K562 (cell line): Measurements from ENCODE around the gene SLC9A7. TPM values are rescaled to one million over a fixed set of nuclear protein-coding genes. Genes with fewer than 3 reads are reported as not detected.

Experiments used
- ATAC-seq: fragments of 200-7000 bp; cut with Tn5 transposase; 3 replicates; pipeline ENCODE4 v1.9.1; 2020; ENCODE audit warnings: moderate library complexity
- BruUV-seq: library from RNA; stranded (reverse); fragments of 400-500 nt; replicated peaks from 2 replicates; lab custom pipeline; 2021; lab: Mats Ljungman, UMichigan
- CTCF ChIA-PET: fragments of 300-600 bp; formaldehyde crosslinking; extraction: SDS; loops from one replicate; lab custom pipeline; 2021; ENCODE audit warnings: low intra/inter-chr PET ratio; lab: Yijun Ruan, JAX
- POLR2A ChIA-PET: fragments of 300-600, 350-650 bp; sonication (Branson Sonifier 250); formaldehyde crosslinking; extraction: SDS; loops from one replicate; lab custom pipeline; 2021; ENCODE audit warnings: antibody characterized with exemption, inconsistent platforms; lab: Yijun Ruan, JAX
- DNase-seq, 4 experiments: peaks; one replicate each; pipeline versions ENCODE4 v3.0.0 to v3.0.0-alpha.2; 2011 to 2018; ENCODE audit warnings: low spot score in 3 of 4, mixed read lengths in 3 of 4; ENCODE audit errors: extremely low read depth in 1 of 4
- FAIRE-seq: peaks from 2 replicates; lab custom pipeline; 2011; peaks lifted over from hg19 to GRCh38; lab: Jason Lieb, UNC
- H2AFZ ChIP-seq: 2 replicates; pipeline ENCODE4 v1.6.0; 2011; ENCODE audit warnings: low read depth, low read length, control low read depth, inconsistent platforms
- H3K27ac ChIP-seq: fragments of 200-600 bp; 3 replicates; pipeline ENCODE4 v1.8.0; 2011; ENCODE audit warnings: low read depth, mild to moderate bottlenecking, control low read depth, inconsistent platforms, low read length, moderate library complexity, mixed read lengths; ENCODE audit errors: extremely low read depth
- H3K27me3 ChIP-seq, 2 experiments: fragments of 300-600 bp in 1 of 2; 2 replicates in 1 of 2; 3 replicates in 1 of 2; pipeline versions ENCODE4 v1.6.0 to v1.8.0; 2011; ENCODE audit warnings: inconsistent platforms in 2 of 2, low read length in 2 of 2, mild to moderate bottlenecking in 1 of 2, mixed read lengths in 1 of 2, moderate library complexity in 1 of 2; ENCODE audit not compliant: control insufficient read depth in 2 of 2, insufficient read depth in 2 of 2
- H3K36me3 ChIP-seq: fragments of 300-600 bp; 3 replicates; pipeline ENCODE4 v1.8.0; 2011; ENCODE audit warnings: mild to moderate bottlenecking, low read length, inconsistent platforms; ENCODE audit not compliant: control insufficient read depth, insufficient read depth
- H3K4me1 ChIP-seq, 2 experiments: fragments of 200-600 bp in 1 of 2; replicated peaks in 1 of 2; 2 replicates in 1 of 2; 3 replicates in 1 of 2; pipeline versions ENCODE4 v1.5.1 to v1.8.0; 2011; ENCODE audit warnings: inconsistent platforms in 2 of 2, low read length in 2 of 2, mild to moderate bottlenecking in 1 of 2, mixed read lengths in 1 of 2, moderate library complexity in 1 of 2; ENCODE audit not compliant: control insufficient read depth in 2 of 2, insufficient read depth in 2 of 2
- H3K4me2 ChIP-seq: 2 replicates; pipeline ENCODE4 v1.6.1; 2011; ENCODE audit warnings: low read length, control low read depth, inconsistent platforms, mixed read lengths; ENCODE audit not compliant: insufficient read depth
- H3K4me3 ChIP-seq: fragments of 200-600 bp; sonication (generic), shearing (Covaris generic); 2 replicates; pipeline ENCODE4 v1.5.1; 2016; ENCODE audit warnings: control low read depth, inconsistent platforms
- H3K79me2 ChIP-seq: fragments of 200-600 bp; 3 replicates; pipeline ENCODE4 v1.8.0; 2011; ENCODE audit warnings: low read length, inconsistent platforms; ENCODE audit not compliant: control insufficient read depth, insufficient read depth
- H3K9ac ChIP-seq, 2 experiments: 2 replicates each; pipeline versions ENCODE4 v1.6.0 to v1.6.1; 2011; ENCODE audit warnings: low read depth in 2 of 2, low read length in 2 of 2, control low read depth in 1 of 2, inconsistent platforms in 1 of 2, mild to moderate bottlenecking in 1 of 2, mixed read lengths in 1 of 2; ENCODE audit not compliant: insufficient read depth in 1 of 2
- H3K9me1 ChIP-seq: one replicate; pipeline ENCODE4 v1.6.0; 2011; ENCODE audit warnings: inconsistent platforms, mild to moderate bottlenecking, low read length, moderate library complexity; ENCODE audit not compliant: control insufficient read depth, insufficient read depth
- H3K9me3 ChIP-seq: replicated peaks from 2 replicates; pipeline ENCODE4 v1.5.1; 2011; ENCODE audit warnings: low read depth, low read length, inconsistent platforms; ENCODE audit not compliant: control insufficient read depth, insufficient read depth
- H4K20me1 ChIP-seq: replicated peaks from 2 replicates; pipeline ENCODE4 v1.6.1; 2011; ENCODE audit warnings: low read length, inconsistent platforms, mixed read lengths; ENCODE audit not compliant: control insufficient read depth, insufficient read depth
- PYGO2 ChIP-seq: fragments of 450-650 bp; IDR thresholded peaks from 2 replicates; pipeline ENCODE4 v1.6.1; 2016; ENCODE audit warnings: mild to moderate bottlenecking, missing genetic modification characterization, moderate library complexity, missing compliant biosample characterization
- ZNF318 ChIP-seq, 2 experiments: fragments of 450-650 bp; IDR thresholded peaks; 2 replicates each; pipeline ENCODE4 v1.6.1; 2016; ENCODE audit warnings: mild to moderate bottlenecking in 2 of 2, borderline replicate concordance in 1 of 2, low read depth in 1 of 2, moderate library complexity in 1 of 2
- WGBS: fragments of 100-300 bp; shearing (Covaris generic); methylation state at CpG from one replicate; pipeline ENCODE4 v1.1.6; 2016; ENCODE audit warnings: low coverage, mixed read lengths; ENCODE audit not compliant: insufficient coverage; ENCODE audit errors: missing lambda C conversion rate; 5-methylcytosine and 5-hydroxymethylcytosine counted together
- in situ Hi-C: fragments of 300-500 bp; cut with MboI; formaldehyde crosslinking; loops from 4 replicates; pipeline ENCODE4 v1.15.0; 2018; ENCODE audit warnings: inconsistent platforms, mixed read lengths
- intact Hi-C: fragments of 100-400 bp; cut with micrococcal nuclease; formaldehyde crosslinking; loops from 2 replicates; pipeline ENCODE4 v1.14.2; 2022
- polyA plus RNA-seq, 8 experiments: library from polyadenylated mRNA; depleted of rRNA in 4 of 8; stranded (reverse) in 5 of 8; unstranded in 3 of 8; fragments of >200 nt; fragmentation: Nextera tagmentation in 2 of 8; fragmentation: Illumina TruSeq in 1 of 8; extraction: Ambion mirVana in 2 of 8; extraction: Trizol in 1 of 8; gene quantifications; 2 replicates each; pipeline versions ENCODE4 v1.2.1 to v1.2.3, GENCODE V29; 2011 to 2014; ENCODE audit warnings: inconsistent platforms in 1 of 8, missing spikeins in 1 of 8
- total RNA-seq, 7 experiments: library from RNA; depleted of rRNA in 6 of 7; stranded (reverse); fragments of >200 nt in 6 of 7; fragmentation: Illumina TruSeq in 2 of 7; extraction: Trizol in 2 of 7; gene quantifications; 2 replicates each; pipeline versions ENCODE4 v1.2.1 to v1.2.3, GENCODE V29; 2011 to 2021; ENCODE audit warnings: low replicate concordance in 1 of 7

SLC9A7 gene
- total and polyA plus RNA-seq, 9 of the 15 experiments (the other 6 are each of a cell fraction or from before 2014, with no cell fraction given) = 0.04 to 0.13 (median 0.09) TPM; not detected in 5

GRCh38 chrX:46739736-46740135 lies 19.2 kb downstream of the SLC9A7 start:
- Histone ChIP-seq H4K20me1 (no peaks in the 10 kb centered on the region), H3K36me3 (no peaks in the 10 kb centered on the region), H3K4me1 (no peaks in the 10 kb centered on the region), H3K27ac (no peak overlapping the region), H3K4me2 (no peak overlapping the region), H3K79me2 (no peaks in the 10 kb centered on the region), H3K9me3 (no peaks in the 10 kb centered on the region), H3K9ac (no peak overlapping the region), H3K4me3 (no peak overlapping the region), H3K9me1 (no peaks in the 10 kb centered on the region), H3K27me3 (no peaks in the 10 kb centered on the region), H2AFZ (no peak overlapping the region)
- ChIA-PET POLR2A (no interaction called here), CTCF (no interaction called here)
- FAIRE-seq (no peak), ATAC-seq (no peak), DNase-seq (no peak)
- 0% methylated on average over 1 of the region's 1 CpG for WGBS
- intact Hi-C loops (no loop called here), in situ Hi-C loops (no loop called here)
- no TSS peak for BruUV-seq
- TF ChIP-seq ZNF318 (IDR thresholded peaks at IDR 0.05; ENCODE audit: borderline replicate concordance in 1 of 2, low read depth in 1 of 2) (no peak), PYGO2 (tag) (no peak)
